GM18502 (cell line): ENCODE results near the gene TRIM41.
"Not testable (repeated sequence)": the region's sequence is repeated elsewhere in the genome, so short reads cannot be mapped to it uniquely, and the experiment has no call there.

ENCODE experiments used
- ATAC-seq: cut with Tn5 transposase; IDR thresholded peaks from one replicate; pipeline ENCODE4 v1.9.1; 2021; ENCODE audit warnings: mild to moderate bottlenecking; ENCODE audit not compliant: unreplicated experiment, poor library complexity

Gene TRIM41

GRCh38 chr5:181209006-181209405 lies 14.1 kb upstream of the TRIM41 start:
- ATAC-seq, result not testable (repeated sequence)

DNA sequence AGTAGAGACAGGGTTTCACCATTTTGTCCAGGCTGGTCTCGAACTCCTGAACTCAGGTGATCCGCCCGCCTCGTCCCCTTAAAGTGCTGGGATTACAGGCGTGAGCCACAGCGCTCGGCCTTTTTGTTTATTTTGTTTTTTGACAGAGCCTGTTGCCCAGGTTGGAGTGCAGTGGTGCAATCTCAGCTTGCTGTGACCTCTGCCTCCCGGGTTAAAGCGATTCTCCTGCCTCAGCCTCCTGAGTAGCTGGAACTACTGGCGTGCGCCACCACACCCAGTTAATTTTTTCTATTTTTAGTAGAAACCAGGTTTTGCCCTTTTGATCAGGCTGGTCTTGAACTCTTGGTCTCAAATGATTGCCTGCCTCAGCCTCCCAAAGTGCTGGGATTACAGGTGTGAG lies 12.9 kb upstream of the TRIM41 start:
- ATAC-seq, result not testable (repeated sequence)

- not testable (repeated sequence) for ATAC-seq
Measured at GRCh38 chr5:181210698-181211097, 12.4 kb upstream of the TRIM41 start.

DNA sequence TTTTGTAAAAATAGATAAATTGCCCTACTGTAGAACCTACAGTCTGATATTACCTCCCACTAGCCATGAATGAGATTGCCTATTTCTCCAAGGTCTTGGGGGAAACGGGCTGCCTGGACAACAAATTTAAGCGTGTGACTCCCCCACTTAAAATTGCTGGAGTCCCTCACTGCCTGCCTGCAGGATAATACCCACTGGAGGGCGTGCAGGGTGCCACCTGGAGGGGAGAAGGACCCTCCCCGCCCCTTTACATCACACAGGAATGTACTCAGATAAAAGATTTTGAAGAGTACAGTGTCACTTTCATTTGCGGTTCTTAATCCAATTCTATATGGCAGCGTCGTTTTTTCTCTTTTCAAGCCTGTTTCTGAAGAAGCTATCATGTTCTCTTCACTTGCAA lies 11.9 kb upstream of the TRIM41 start:
- ATAC-seq, result no peak

GRCh38 chr5:181212080-181212479 lies 11.0 kb upstream of the TRIM41 start:
- no peak for ATAC-seq

GRCh38 chr5:181212934-181213333 lies 10.1 kb upstream of the TRIM41 start:
- no peak for ATAC-seq

- ATAC-seq, result not testable (repeated sequence)
Measured at GRCh38 chr5:181214249-181214648, 8.8 kb upstream of the TRIM41 start.

DNA sequence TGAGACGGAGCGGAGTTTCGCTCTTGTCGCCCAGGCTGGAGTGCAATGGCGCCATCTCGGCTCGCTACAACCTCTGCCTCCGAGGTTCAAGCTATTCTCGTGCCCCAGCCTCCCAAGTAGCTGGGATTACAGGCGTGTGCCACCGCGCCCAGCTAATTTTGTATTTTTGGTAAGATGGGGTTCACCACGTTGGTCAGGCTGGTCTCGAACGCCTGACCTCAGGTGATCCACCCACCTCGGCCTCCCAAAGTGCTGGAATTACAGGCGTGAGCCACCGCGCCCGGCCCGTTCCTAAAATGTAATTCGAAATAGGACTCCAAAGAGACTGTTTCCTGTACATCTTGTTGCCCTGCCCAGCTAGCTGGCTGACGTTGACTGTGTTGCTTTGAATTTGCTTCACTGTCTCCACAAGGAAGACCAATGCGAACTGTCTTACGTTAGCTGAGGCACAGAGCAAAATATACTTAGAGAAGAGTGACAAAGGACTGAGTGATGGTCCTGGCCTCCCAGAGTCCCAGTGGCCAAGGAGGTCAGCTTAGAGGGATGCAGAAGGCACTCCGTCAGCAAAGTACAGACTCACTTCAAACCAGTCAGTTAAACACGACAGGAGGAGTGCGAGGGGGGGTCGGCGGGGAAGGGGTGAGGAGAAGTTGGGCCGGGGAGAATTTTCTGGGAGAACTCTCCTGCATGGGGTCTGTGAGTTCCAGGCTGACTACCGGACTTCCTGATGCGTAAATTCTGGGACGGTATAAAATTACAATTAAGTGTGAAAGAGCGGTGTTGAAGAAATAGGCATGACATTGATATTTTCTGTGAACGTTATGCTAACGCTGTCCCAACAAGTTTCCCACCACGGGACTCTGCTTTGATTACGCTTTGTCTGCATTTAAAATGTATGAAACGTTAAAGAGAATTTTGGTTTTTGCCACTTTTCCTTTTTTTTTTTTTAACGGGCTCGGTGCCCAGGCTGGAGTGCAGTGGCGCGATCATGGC lies 6.8 kb upstream of the TRIM41 start:
- no peak for ATAC-seq

GRCh38 chr5:181217111-181217802 lies 5.8 kb upstream of the TRIM41 start:
- peak; percentile 18 for ATAC-seq

- ATAC-seq, result peak; percentile 15
Measured at GRCh38 chr5:181217803-181218062, 5.3 kb upstream of the TRIM41 start.

GRCh38 chr5:181218795-181219124 lies 4.3 kb upstream of the TRIM41 start:
- ATAC-seq, result no peak

GRCh38 chr5:181219262-181220177 lies 3.6 kb upstream of the TRIM41 start:
- ATAC-seq, result no peak

- ATAC-seq, result no peak
Measured at GRCh38 chr5:181220178-181220515, 2.9 kb upstream of the TRIM41 start.

DNA sequence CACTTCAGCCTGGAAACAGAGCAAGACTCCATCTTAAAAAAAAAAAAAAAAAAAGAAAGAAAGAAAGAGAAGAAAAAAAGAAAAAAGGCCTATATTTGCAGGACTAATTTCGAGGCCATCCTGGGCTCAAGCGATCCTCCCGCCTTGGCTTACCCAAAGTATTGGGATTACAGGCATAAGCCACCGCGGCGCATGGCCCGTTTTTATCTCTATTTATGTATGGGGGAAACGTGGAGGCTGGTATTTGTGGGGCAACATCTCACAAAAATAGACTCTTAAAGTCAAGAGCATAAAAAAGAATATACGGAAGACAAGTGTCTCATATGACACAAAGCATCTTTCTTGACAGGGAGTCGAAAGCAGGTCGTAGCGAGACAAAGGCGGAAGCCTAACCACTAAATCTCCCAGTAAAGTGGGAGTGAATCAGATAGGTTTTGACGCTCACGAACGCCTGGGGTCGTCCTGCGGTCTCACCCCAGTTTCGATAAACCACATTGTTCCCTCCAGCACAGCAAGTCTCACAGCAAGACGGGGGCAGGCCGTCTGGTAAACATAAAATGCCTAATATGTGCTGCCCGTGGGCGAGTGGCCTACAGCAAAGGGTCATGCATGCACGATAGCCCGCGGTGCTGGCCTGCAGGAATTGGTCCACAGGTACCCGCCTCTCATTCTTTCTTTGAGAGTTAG lies 1.8 kb upstream of the TRIM41 start:
- ATAC-seq, result no peak

DNA sequence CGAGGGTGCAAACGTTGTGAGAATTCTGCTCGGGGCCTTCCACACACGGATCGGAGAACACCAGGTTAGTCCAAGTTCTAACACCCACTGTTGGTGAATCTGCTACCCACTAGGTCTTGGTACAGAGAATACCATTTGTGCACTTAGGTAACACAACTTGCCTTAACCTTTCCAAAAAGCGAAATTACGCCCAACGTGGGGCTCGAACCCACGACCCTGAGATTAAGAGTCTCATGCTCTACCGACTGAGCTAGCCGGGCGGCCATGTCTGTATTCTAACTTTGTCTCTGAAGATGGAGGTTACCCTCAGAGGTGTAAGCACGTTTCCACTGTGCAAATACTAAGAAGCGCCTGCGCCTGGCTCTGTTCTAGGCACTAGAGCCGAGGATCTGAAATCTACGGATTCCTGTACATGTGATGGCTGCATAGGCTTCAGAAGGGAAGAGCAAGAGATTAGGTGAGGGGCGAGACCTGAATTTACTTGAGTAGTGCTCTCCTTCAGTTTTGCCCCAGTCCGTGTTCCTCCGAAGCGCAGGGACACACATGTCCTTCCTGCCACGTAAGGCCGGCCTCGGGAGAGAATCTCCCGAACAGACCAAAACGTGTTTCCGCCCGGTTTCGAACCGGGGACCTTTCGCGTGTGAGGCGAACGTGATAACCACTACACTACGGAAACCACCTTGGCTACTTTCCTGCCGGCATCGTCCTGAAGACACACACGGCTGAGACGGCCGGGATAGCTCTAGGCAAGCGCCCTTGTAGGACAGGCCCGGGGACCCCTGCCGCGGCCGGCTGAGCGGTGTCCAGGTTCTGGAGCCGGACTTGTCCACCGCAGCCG lies 1.1 kb upstream of the TRIM41 start:
- no peak for ATAC-seq

GRCh38 chr5:181222630-181223057 lies 437 bp upstream of the TRIM41 start:
- ATAC-seq, result no peak

DNA sequence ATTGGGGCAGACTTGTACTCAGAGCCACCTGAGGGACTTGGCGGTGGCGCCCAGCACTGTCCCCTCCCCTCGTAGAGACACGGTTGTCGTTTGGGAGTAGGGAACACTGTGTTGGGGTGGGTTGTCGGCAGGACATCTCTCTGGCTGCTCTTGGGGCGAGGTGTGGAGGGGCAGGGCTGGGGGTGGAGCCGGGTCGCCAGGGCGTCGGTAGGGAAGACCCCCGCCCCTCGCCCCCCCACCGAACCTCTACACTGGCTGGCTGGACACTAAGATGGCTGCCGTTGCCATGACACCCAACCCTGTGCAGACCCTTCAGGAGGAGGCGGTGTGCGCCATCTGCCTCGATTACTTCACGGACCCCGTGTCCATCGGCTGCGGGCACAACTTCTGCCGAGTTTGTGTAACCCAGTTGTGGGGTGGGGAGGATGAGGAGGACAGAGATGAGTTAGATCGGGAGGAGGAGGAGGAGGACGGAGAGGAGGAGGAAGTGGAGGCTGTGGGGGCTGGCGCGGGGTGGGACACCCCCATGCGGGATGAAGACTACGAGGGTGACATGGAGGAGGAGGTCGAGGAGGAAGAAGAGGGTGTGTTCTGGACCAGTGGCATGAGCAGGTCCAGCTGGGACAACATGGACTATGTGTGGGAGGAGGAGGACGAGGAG lies 778 bp downstream of the TRIM41 start:
- ATAC-seq, result peak; percentile 6

DNA sequence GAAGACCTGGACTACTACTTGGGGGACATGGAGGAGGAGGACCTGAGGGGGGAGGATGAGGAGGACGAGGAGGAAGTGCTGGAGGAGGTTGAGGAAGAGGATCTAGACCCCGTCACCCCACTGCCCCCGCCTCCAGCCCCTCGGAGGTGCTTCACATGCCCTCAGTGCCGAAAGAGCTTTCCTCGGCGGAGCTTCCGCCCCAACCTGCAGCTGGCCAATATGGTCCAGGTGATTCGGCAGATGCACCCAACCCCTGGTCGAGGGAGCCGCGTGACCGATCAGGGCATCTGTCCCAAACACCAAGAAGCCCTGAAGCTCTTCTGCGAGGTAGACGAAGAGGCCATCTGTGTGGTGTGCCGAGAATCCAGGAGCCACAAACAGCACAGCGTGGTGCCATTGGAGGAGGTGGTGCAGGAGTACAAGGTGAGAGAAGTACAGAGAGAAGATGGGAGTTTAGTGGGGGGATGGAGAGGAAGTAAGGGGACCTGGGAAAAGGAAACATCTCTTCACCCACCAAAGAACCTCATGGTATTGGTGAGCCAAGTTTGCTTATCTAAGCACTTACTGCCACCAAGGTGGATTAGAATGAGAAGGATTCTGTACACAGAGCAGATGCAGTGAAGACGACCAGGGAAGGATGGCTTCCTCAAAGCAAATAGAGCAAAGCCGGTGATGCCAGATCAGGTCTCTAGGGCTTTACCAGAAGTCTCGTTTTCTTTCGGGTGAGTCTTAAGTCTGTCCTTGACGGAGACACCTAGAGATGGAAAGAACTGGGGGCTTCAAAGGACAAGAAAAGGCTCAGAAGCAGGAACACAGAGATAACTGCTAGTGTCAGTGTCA lies 1.5 kb downstream of the TRIM41 start:
- ATAC-seq, result no peak
